Effector memory CD8-positive, alpha-beta T cell (primary cell): ENCODE results near the gene ABCG8.

Source experiments
- ATAC-seq: fragments of 150-1000 bp; cut with Tn5 transposase; replicated peaks from 2 replicates; pipeline ENCODE4 v1.10.0; 2021; ENCODE audit warnings: mild to moderate bottlenecking, moderate library complexity
- DNase-seq, 3 experiments: peaks; one replicate each; pipeline ENCODE4 v3.0.0; 2021
- H3K27ac Mint-ChIP-seq, 2 donors: one replicate each; pipeline ENCODE4 v1.8.0; 2022; ENCODE audit warnings: mild to moderate bottlenecking in 2 of 2, mixed read lengths in 2 of 2, moderate library complexity in 2 of 2
- H3K27me3 Mint-ChIP-seq, 2 donors: one replicate each; pipeline ENCODE4 v1.8.0; 2022; ENCODE audit warnings: mixed read lengths in 2 of 2
- H3K36me3 Mint-ChIP-seq: one replicate; pipeline ENCODE4 v1.8.0; 2022; ENCODE audit warnings: mild to moderate bottlenecking, moderate library complexity, mixed read lengths; ENCODE audit not compliant: insufficient read depth
- H3K4me1 Mint-ChIP-seq, 2 donors: one replicate each; pipeline ENCODE4 v1.8.0; 2022; ENCODE audit warnings: low read depth in 2 of 2, mixed read lengths in 2 of 2
- H3K4me3 Mint-ChIP-seq, 2 donors: one replicate each; pipeline ENCODE4 v1.8.0; 2022; ENCODE audit warnings: mild to moderate bottlenecking in 2 of 2, mixed read lengths in 2 of 2, moderate library complexity in 2 of 2
- H3K9me3 Mint-ChIP-seq, 2 donors: one replicate each; pipeline ENCODE4 v1.8.0; 2022; ENCODE audit warnings: mixed read lengths in 2 of 2
- total RNA-seq, 9 experiments: gene quantifications; one replicate each; lab custom pipeline; 2026; lab: John Stamatoyannopoulos, UW

The ABCG8 gene
- total RNA-seq = 0 reads per million in 9 experiments

- Mint-ChIP-seq H3K4me1 (peaks cover 0 to 4% of the 10 kb centered on the region in 2 donors), H3K27me3 (peaks cover 13 to 18% of the 10 kb centered on the region in 2 donors), H3K9me3 (no peaks in the 10 kb centered on the region), H3K36me3 (peaks cover 4% of the 10 kb centered on the region), H3K27ac (no peak within 1 kb of the TSS), H3K4me3 (no peak within 1 kb of the TSS)
- DNase-seq (no peak), ATAC-seq (no peak)
These were observed at the start of gene ABCG8, which contains the start of gene ABCG5 for GRCh38 chr2:43838560-43839267. TSS of gene ABCG8 (plus strand) at chr2:43838971. CDS start at chr2:43839054, 83 bp downstream. TSS of gene ABCG5 (minus strand) at chr2:43838839. CDS start at chr2:43838679, 160 bp downstream.

DNA sequence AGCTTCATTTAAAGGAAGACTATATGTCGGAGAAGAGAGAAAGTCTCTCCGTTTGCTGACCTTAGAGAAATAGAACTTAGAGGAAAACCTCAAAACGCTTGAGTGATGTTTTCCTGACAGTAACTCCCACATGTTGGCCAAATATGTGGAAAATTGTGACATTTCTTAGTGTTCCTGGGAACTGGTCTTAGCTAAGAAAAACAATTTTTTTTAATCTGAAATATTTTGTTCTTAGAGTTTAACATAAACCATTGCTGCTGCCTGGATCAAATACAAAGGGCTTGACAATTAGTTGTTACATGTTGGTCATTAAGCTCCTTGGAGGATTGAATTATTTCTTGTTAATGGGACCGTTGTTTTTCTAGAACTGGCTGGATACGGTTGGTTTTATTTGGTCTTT is 48.6 kb upstream of the ABCG8 start:
- H3K27ac Mint-ChIP-seq = no peak overlapping the region
- H3K4me3 Mint-ChIP-seq = no peak overlapping the region
- H3K36me3 Mint-ChIP-seq = peaks cover 3% of the 10 kb centered on the region
- H3K27me3 Mint-ChIP-seq = no peaks in the 10 kb centered on the region
- ATAC-seq = no peak
- DNase-seq = no peak
- no peaks in the 10 kb centered on the region for H3K4me1 Mint-ChIP-seq
- no peaks in the 10 kb centered on the region for H3K9me3 Mint-ChIP-seq

- H3K9me3 Mint-ChIP-seq = no peaks in the 10 kb centered on the region
- no peak overlapping the region for H3K4me3 Mint-ChIP-seq
- H3K36me3 Mint-ChIP-seq = peaks cover 6% of the 10 kb centered on the region
- no peak overlapping the region for H3K27ac Mint-ChIP-seq
- no peaks in the 10 kb centered on the region for H3K4me1 Mint-ChIP-seq
- no peak for ATAC-seq
- no peak for DNase-seq
- H3K27me3 Mint-ChIP-seq = no peaks in the 10 kb centered on the region
These were observed 47.6 kb upstream of the ABCG8 start for GRCh38 chr2:43791035-43791765.

DNA sequence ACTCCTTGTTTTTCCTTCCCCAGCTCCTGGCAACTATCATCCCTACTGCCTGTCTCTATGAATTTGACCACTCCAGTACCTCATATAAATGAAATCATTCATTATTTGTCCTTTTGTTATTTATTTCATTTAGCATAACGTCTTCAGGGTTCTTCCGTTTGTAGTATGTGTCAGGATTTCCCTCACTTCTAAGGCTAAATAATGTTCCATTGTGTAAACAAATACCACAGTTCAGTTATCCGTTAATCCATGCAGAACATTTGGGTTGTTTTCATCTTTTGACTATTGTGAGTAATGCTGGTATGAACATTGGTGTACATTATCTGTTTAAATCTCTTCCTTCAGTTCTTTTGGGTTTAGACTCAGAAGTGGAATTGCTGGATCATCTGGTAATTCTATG is 46.1 kb upstream of the ABCG8 start:
- no peaks in the 10 kb centered on the region for H3K9me3 Mint-ChIP-seq
- no peak for ATAC-seq
- no peak overlapping the region for H3K4me3 Mint-ChIP-seq
- H3K36me3 Mint-ChIP-seq = peaks cover 6% of the 10 kb centered on the region
- no peak for DNase-seq
- H3K4me1 Mint-ChIP-seq = no peaks in the 10 kb centered on the region
- H3K27ac Mint-ChIP-seq = no peak overlapping the region
- H3K27me3 Mint-ChIP-seq = no peaks in the 10 kb centered on the region

DNA sequence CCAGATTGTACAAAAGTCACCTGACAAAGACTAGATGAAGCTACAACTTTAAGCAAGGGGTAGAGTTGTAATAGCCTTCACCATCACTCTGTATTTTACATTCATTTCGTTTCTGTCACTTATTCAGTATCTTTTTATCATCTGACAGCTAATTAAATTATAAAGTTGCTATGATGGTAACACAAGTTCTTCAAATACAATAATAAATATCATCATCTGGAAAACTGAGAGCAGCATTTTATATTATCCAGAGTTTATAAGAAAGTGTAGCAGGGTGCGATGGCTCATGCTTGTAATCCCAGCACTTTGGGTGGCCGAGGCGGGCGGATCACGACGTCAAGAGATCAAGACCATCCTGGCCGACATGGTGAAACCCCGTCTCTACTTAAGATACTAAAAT is 43.8 kb upstream of the ABCG8 start:
- Mint-ChIP-seq H3K9me3 (no peaks in the 10 kb centered on the region), H3K27me3 (no peaks in the 10 kb centered on the region)
- no peak for ATAC-seq

DNA sequence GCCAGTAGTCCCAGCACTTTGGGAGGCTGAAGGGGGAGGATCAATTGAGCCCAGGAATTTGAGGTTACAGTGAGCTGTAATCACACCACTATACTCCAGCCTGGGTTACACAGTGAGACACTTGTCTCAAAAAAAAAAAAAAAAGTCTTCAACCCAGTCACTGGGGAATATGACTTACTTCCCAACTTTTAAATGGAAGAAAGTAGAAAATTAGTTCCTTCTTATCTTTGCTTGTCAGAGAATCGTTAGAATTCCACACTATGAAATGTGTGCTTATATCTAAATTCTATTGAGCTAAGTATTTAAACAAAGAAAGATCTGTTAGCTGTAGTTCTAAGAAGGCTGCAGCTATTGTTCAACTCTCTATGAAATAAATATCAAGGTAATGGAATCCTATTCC is 42.6 kb upstream of the ABCG8 start:
- Mint-ChIP-seq H3K4me3 (no peak overlapping the region), H3K27ac (no peak overlapping the region), H3K9me3 (no peaks in the 10 kb centered on the region), H3K4me1 (no peaks in the 10 kb centered on the region), H3K27me3 (no peaks in the 10 kb centered on the region), H3K36me3 (peaks cover 6% of the 10 kb centered on the region)
- DNase-seq (no peak), ATAC-seq (no peak)

More for the DNA sequence above, 43.8 kb upstream of the ABCG8 start:
- H3K36me3 Mint-ChIP-seq = peaks cover 6% of the 10 kb centered on the region
- H3K4me3 Mint-ChIP-seq = no peak overlapping the region
- no peaks in the 10 kb centered on the region for H3K4me1 Mint-ChIP-seq
- no peak for DNase-seq
- no peak overlapping the region for H3K27ac Mint-ChIP-seq

GRCh38 chr2:43798300-43798699 is 40.5 kb upstream of the ABCG8 start:
- Mint-ChIP-seq H3K27me3 (no peaks in the 10 kb centered on the region), H3K4me1 (no peaks in the 10 kb centered on the region), H3K27ac (no peak overlapping the region), H3K4me3 (no peak overlapping the region), H3K36me3 (peaks cover 8% of the 10 kb centered on the region), H3K9me3 (no peaks in the 10 kb centered on the region)
- DNase-seq = no peak
- no peak for ATAC-seq

- Mint-ChIP-seq H3K9me3 (no peaks in the 10 kb centered on the region), H3K27me3 (no peaks in the 10 kb centered on the region), H3K4me3 (no peak overlapping the region), H3K36me3 (peaks cover 3% of the 10 kb centered on the region), H3K27ac (no peak overlapping the region), H3K4me1 (no peaks in the 10 kb centered on the region)
- DNase-seq (no peak), ATAC-seq (no peak)
These were observed 37.9 kb upstream of the ABCG8 start for GRCh38 chr2:43800894-43801293.

DNA sequence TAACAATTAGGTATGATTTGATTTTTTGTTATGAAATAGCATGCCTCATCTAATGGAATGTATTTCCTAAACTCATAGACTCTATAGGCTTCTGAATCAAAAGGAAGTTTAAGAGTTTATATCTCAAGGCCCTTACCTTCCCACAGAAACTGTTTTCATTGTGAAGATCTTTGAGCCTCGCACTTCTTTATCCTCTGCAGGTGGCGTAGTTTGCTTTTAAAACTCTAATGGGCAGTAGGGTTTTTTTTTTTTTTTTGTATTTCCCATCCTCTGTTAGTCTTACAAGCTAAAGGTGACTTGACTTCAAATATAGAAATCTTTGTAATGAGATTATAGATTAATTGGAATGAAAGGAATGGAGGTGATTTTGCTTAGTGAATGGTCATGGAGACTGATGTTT is 36.6 kb upstream of the ABCG8 start:
- Mint-ChIP-seq H3K9me3 (no peaks in the 10 kb centered on the region), H3K4me3 (no peak overlapping the region), H3K4me1 (no peaks in the 10 kb centered on the region), H3K36me3 (peaks cover 3% of the 10 kb centered on the region), H3K27me3 (no peaks in the 10 kb centered on the region), H3K27ac (no peak overlapping the region)
- DNase-seq (no peak), ATAC-seq (no peak)

DNA sequence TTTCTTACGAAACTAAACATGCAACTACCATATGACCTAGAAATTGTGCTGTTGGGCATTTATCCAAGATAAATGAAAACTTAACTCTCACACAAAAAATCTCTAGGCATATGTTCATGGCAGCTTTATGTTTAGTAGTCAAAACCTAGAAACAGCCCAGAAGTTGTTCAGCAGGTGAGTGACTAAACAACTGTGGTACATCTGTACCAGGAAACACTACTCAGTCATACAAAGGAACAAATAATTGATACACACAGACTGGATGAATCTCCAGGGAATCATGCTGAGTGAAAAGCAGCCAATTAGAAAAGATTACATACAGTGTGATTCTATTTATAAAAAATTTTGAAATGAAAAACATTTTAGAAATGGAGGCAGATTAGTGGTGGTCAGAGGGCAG is 35.7 kb upstream of the ABCG8 start:
- ATAC-seq (no peak), DNase-seq (no peak)
- H3K9me3 Mint-ChIP-seq = no peaks in the 10 kb centered on the region
- H3K27me3 Mint-ChIP-seq = no peaks in the 10 kb centered on the region
- peaks cover 3% of the 10 kb centered on the region for H3K36me3 Mint-ChIP-seq
- no peak overlapping the region for H3K27ac Mint-ChIP-seq
- H3K4me3 Mint-ChIP-seq = no peak overlapping the region
- H3K4me1 Mint-ChIP-seq = no peaks in the 10 kb centered on the region

- ATAC-seq (no peak), DNase-seq (no peak)
- Mint-ChIP-seq H3K9me3 (no peaks in the 10 kb centered on the region), H3K4me1 (no peaks in the 10 kb centered on the region), H3K4me3 (no peak overlapping the region), H3K27ac (no peak overlapping the region), H3K27me3 (no peaks in the 10 kb centered on the region), H3K36me3 (peaks cover 3% of the 10 kb centered on the region)
These were observed 32.1 kb upstream of the ABCG8 start for GRCh38 chr2:43806719-43807031.

DNA sequence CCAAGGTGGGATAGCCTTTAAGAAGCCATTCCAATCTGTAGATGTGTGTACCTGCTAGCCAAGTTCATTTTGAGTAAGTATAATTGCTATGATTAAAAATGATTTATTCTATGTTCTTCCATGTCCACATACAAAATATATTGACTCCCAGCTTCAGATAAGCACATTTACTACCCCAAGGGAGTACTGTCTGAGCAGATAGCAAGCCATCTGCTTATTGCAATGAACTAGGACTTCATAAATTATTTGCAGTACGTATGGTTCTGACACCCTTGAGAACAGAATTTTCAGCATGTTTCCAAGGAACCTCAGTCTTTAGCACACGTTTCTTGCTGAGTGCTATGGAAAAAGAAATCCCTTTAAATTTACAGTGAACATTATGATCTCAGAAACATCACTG is 28.3 kb upstream of the ABCG8 start:
- Mint-ChIP-seq H3K27me3 (no peaks in the 10 kb centered on the region), H3K36me3 (no peaks in the 10 kb centered on the region), H3K4me3 (no peak overlapping the region), H3K9me3 (no peaks in the 10 kb centered on the region), H3K4me1 (no peaks in the 10 kb centered on the region), H3K27ac (no peak overlapping the region)
- ATAC-seq (no peak), DNase-seq (no peak)

- Mint-ChIP-seq H3K4me1 (no peaks in the 10 kb centered on the region), H3K36me3 (no peaks in the 10 kb centered on the region), H3K4me3 (no peak overlapping the region), H3K27me3 (peaks cover 0 to 3% of the 10 kb centered on the region in 2 donors), H3K27ac (no peak overlapping the region), H3K9me3 (no peaks in the 10 kb centered on the region)
- DNase-seq (no peak), ATAC-seq (no peak)
These were observed 27.9 kb upstream of the ABCG8 start for GRCh38 chr2:43810888-43811287.

- Mint-ChIP-seq H3K4me1 (no peaks in the 10 kb centered on the region), H3K27me3 (peaks cover 0 to 8% of the 10 kb centered on the region in 2 donors), H3K27ac (no peak overlapping the region), H3K9me3 (no peaks in the 10 kb centered on the region), H3K36me3 (no peaks in the 10 kb centered on the region), H3K4me3 (no peak overlapping the region)
- no peak for DNase-seq
- ATAC-seq = no peak
These were observed 26.8 kb upstream of the ABCG8 start for GRCh38 chr2:43812006-43812405.
